NCI-H2029 (cell line): ENCODE data around the gene KAZN.
A peak's percentile ranks its signal among the peaks of the same experiment; 100 is the strongest.

Experiments
- DNase-seq: peaks from one replicate; lab custom pipeline; 2025; lab: John Stamatoyannopoulos, UW

Gene KAZN

DNA sequence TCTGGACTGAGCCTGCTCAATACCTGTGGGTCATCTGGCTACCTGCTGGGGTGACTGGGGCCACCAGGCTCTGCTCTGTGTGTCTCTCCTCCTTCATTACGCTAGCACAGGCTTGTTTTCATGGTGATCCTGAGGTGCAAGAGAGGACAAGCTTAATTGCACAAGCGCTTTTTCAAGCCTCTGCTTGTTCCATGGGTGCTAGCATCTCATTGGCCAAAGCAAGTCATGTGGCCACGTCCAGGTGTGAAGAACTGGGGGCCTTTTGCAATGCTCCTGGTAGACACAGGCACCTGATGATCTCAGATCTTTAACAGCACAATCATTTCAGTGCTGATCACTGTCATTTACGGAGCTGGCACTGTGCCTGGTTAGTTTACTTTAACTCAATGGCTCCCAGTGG lies 114.6 kb downstream of the KAZN start:
- DNase-seq, result peak; percentile 21

DNA sequence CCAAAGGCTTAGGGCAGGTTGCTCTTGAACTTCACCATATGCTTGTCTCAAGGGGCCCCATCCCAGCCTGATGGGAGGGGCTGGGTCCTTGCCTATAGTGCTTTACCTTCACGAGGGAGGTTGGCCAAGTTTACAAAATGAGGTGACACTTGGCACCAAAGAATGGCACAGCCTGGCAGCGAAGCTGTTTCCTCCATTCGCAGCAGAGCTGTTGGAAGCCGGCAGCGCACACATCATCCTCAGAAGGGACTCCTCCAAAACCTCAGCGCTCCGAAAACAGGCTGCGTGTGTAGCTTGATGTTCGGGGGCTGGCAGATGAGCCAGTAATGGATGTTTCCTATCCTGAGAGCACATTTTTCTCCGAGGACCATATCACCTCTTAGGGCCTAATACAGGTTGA lies 116.8 kb downstream of the KAZN start:
- no peak for DNase-seq

DNA sequence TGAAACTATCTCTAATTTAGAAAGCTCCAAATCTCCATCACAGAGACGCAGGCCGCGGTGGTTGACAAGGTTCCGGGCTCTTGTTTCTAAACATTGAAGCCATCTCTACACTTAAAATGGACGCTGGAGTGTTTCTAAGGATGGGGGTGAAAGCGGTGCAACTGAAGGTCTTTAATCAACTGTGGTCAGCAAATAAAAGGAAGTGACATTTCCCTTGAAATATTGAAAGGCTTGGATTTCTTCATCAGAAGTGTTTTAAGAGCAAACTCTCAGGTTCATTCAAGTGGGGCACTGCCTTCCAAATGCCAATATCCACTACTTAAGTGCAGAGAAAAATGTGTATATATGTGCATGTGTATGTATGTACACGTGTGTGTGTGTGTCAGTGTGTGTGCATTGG lies 117.3 kb downstream of the KAZN start:
- DNase-seq, result no peak

DNA sequence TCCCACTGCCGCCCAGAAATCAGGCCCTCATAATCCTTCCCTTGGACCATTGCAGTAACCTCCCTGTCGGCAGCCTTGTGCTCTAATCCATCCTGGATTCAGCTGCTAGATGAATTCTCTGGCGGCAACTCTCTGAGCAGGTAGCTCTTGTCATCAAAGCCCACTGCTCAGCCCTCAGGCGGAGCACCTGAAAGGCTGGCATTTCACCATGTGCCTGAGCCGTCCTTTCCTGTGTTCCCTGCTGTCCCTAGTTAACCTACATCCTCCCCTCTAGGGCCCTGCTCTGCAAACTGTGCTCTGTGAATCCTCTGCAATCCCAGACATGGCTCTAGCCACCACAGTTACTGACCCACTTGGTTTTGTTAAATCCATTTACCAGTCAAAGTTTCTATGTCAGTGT lies 118.0 kb downstream of the KAZN start:
- no peak for DNase-seq

DNA sequence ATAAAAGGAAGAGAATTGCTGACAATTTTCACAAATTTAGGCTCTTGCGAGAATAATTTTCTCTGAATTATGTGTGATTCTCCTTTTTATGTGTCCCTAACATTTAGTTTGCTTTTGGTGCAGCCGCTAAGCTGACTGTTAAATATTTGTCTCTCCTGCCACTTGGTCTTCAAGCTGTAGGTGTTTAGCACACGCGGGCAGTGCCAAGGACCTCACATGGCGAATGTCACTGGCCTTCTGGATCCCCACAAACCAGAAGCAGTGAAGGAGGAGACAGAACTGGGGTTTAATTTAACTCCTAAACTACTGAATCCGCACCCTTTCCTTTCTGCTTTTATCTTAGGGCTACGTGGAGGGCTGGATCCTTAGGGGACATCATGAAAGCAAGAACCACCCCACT lies 120.0 kb downstream of the KAZN start:
- DNase-seq, result no peak

DNA sequence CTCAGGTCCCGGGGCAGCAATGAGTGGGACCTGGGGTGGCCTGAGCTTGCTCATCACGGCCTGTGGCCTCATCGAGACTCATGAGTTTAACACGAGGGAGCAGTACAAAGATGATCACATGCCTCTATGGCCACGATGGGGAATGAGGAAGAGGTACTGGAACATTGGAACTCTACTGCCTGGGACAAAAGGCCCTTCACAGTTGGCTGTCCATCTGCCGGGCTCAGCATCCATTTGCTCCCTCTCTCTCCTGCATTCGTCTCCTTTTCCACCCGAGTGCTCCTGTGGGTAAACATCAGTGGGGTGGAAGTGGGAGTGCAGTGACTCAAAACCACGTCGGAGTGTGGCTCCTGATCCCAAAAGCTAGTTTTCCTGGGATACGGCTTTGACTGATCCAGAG lies 124.9 kb downstream of the KAZN start:
- DNase-seq, result no peak

DNA sequence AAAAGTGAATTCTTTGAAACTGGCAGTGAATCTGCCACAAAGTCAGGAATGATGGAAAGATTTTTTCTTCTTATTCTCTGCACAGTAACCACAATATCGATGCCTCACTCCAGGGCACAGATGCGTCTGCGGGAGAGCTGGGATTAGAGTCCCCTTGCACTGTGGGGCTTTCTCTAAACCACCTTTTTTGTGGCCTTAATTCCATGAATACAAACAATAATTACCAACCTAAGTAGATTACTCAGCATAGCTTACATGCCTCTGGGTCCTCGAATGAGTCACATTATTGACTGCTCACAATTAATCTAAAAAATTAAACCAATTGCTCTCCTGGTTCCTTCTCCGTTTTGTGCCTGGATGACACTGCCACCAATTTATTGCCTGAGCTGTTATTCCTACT lies 125.8 kb downstream of the KAZN start:
- no peak for DNase-seq

DNA sequence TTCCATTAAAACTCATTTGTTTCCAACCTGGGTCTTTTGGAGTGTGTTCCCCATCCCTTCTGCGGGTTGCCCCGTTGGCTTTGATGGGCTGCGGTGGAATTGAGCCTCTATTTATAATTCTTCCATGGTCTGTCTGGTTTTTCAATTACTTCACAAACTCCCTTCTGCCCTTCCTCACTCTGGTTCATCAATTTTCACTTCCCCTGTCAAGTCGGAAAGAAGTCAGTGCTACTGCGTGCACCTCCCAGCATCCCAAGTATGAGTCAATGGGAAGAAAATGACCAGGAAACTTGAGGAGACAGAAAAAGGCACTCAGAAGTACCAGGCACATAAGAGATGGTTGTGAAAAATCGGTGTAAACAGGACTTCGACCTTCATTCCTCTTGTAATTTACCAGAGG lies 126.2 kb downstream of the KAZN start:
- no peak for DNase-seq

DNA sequence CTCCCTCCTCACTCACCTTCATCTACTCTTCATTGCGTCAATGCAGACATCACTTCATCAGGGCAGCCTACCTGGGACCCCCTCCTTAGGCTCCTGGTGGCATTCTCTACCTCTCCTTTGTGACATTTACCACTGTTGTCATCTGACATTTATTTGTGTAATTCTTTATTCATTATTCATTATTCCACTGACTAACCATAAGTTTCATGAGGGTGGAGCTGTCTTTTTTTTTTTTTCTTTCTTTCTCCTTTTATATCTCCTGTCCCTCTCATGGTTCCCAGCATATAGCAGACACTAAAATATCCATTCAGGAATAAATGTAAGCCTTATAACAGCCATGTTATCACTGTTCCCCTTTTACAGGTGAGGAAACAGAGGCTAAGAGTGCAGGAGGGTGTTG lies 126.8 kb downstream of the KAZN start:
- DNase-seq, result no peak

DNA sequence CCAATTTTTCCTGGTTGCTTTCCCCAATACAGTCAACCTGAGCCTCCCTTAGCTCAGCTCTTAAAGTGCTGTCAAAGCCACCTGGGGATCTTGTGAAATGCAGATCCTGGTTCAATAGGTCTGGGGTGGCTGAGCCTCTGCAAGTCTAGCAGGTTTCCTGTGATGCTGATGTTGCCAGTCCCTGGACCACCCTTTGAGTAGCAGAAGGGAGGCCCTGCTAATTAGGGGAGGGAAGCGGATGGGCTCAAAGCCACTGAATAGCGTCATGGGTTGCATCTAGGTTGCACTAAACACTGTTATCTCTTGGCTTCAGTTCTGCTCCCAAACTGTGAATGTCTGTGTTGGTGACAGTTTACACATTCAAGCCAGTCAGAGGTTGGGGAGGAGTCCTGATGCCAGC lies 127.2 kb downstream of the KAZN start:
- DNase-seq, result no peak

DNA sequence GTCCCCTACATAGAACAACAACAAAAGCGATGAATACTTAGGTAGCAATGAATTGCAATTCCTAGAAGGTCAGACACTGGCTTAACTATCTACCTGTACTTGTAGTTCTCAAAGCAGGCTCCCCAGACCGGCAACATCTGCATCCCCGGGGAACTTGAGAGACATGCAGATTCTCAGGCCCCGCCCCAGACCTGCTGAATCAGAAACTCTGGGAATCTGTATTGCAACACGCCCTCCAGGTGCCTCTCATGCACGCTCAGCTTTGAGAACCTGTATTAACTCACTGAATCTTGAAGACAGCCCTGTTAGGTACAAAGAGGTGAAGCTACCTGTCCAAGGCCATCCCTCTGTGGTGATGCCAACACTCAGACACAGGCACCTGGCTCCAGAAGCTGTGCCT lies 128.1 kb downstream of the KAZN start:
- DNase-seq, result no peak

DNA sequence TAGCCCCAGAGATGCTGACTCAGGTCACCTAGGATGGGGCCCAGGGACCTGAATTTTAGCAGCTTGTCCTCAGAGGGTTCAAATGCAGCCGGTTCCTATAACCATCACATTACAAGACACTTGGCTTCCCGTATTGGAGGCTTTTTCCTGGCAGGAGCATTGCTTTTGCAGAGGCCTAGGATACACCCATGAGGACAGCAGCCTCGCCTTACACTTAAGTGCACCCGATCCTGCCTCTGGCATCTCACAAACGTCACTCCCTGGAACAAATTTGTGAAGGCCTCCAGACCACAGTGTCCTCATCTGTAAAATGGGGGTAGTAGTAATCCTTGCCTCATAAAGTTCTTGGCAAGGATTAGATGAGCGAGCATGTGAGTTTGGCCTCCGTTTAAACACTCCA lies 130.0 kb downstream of the KAZN start:
- no peak for DNase-seq

DNA sequence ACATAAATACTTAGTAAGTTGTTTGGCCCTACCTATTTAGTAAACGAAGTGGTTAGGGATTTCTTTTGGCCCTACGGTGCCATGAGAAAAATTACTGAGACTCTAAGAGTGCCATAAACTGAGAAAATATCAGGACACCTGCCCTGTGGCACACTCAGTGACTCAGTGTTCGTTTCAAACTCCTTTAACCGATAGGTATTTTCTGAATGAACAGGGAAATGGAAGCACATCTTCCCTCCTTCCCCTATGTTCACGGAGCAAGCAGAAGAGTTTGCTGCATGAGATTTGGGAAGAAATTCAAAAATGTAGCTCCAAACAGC lies 134.2 kb downstream of the KAZN start:
- no peak for DNase-seq

DNA sequence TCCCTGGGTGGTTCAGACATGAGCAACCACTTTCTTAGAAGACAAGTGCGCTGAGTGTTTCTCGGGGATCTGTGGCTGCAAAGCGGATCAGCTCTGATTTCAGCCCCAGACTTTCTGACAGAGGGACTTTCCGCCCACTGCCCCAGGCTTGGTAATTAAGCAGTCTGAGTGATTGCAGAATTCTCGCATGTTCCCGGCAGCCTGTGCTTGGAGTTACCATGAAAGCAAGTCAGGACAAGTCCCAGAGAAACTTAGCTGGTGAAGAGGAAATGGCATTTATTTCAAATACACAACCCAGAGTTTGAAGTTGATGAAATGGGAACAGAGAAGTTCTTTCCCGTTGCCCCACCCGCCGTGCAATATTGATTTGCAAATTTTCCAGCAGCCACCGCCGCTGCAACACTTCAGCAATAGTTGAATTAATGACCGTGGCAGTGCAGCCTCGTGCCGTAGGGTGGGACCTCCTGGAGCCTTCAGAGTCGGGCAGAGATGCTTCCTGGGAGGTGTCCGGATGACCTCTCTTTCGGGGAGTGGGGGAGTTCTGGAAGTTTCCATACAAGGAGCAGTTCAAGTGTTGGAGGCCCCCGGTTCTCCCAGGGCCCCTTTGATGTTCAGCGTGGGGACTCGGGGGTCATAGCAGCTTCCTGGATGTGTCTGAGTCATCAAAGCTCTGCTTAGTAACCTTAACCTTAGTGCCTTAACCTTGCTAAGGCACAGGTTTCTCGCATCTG lies 134.7 kb downstream of the KAZN start:
- no peak for DNase-seq

DNA sequence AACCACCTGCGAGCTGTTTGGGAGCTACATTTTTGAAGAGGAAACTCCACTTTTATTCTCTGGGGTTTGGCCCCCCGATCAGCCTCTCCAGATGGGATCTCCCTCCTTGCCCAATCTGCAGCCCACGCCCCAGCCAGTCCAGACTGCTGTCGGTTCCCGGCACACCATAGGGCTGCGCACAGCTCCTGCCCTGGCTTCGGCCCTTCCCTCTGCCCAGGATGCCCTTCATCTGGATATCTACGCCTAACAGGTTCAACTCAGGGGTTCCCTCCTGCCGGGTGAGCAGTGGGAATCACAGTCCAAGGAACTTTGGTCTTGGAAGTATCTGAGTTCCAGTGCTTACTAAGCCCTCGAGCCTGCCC lies 135.3 kb downstream of the KAZN start:
- no peak for DNase-seq

DNA sequence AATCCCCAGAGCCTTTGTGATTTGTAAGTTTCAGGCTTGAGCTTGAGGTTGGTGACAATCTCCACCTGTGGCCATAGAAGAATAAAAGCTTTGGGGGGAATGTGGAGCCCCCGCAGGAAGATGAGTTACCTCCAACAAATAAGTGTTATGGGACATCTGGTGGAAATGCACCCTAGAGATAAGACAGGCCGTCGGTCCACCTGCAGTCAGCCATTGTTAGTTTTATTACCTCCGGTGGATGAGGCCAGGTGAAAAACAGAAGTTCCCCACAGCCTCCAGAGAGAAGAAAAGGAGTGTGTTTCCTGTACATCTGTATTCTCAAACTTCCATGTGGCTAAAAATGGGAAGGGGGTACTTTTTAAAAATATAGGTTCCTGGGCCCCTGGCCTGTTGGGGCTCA lies 137.4 kb downstream of the KAZN start:
- no peak for DNase-seq

DNA sequence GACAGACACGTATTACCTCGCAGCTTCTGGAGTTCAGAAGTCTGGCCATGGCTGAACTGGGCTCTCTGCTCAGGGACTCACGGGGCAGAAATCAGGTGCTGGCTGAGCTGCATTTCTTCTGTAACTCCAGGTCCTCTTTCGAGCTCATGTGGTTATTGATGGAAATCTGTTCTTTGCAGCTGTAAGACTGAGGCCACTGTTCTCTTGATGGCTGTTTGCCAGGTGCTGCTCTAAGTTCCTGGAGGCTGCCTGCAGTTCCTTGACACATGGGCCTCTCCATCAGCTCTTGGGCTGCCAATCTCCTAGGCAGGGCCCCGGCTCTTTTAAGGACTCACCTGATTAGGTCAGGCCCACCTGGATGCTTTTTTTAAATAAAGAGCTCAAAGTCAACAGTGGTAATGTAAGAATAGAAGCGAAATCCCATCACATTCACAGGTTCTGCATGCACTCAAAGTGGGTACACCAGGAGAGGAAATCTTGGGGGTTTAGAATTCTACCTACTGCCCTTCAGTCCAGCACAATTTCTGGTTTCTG lies 139.1 kb downstream of the KAZN start:
- no peak for DNase-seq

DNA sequence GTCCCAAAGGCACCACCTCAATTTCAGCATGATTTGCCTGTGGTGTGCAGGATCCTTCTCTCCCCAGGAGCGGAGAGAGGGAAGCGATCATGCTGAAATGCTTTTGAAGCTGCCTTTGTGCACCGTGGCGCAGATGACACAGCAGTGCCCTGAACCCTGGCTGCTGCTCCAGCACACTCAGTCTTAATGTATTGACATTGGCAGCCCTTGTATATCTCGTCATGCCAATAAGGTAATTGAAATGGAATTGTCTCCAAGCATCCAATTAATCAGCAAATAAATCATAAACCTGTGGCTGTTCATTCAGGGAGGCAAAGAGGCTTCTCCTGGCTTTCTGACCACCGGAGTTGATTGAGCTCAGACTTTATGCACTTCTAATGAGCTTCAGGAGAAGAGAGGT lies 139.8 kb downstream of the KAZN start:
- peak; percentile 83 for DNase-seq

DNA sequence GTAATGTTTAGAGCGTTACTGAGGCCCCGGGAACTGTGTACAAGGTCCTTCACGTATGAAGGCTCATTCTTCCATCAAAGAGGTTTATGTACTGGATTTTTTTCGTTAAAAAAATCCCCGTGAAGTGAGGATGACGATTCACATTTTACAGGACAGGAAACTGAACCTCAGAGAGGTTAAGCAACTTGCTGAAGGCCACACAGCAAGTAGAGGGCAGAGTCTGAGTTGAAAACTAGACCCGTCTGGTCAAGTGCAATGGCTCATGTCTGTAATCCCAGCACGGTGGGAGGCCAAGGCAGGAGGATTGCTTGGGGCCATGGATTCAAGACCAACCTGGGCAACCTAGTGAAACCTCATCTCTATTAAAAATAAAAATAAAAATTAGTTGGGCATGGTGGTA lies 140.2 kb downstream of the KAZN start:
- DNase-seq, result no peak

DNA sequence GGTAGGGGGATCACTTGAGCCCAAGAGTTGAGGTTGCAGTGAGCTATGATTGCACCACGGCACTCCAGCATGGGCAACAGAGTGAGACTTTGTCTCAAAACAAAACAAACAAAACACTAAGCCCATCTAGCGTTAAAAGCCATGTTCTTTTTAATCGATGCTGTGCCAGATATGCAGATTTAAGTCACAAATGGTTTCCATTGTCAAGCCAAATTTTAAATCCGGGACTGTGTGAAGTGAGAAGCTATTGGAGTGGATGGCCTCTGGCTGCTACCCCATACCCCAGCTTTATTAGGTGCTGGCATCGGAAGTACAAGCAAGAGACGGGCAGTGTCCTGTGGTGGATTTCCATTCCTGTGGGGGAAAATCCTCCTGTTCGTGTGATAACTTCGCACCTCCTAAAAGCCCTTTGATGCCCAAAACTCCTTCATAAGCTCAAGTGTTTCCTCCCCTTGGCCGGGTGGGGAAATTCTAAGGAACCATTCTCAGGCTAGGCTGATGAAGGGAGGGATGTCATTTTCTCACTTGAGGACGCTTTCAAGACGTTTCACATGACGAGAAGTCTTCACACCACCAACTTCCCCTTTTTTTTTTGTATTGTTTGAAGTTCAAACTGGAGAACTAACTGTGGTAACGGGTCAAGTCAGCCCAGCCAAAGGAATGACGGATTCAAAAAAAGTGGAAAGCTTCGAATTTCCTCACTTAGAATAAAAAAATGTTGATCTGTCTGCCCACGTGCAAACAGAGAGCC lies 140.8 kb downstream of the KAZN start:
- no peak for DNase-seq

DNA sequence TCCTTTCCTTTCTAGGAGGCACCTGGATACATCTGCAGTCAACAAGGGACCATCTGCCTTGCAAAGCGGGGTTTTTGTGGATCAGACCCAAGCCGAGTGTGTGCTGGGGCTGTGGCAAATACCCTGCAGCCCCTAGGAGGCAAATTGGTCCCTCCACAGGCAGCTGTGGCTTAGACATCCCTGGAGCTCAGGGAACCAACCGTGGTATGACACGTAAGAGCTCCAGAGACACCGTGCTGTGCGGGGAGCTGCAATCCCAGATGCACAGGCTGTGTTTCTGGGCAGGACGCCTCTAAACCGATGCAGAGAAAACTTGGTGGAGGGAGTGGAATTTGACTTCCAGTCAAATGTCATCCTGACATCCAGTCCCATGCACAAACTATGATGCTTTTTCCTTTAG lies 141.5 kb downstream of the KAZN start:
- DNase-seq, result no peak

DNA sequence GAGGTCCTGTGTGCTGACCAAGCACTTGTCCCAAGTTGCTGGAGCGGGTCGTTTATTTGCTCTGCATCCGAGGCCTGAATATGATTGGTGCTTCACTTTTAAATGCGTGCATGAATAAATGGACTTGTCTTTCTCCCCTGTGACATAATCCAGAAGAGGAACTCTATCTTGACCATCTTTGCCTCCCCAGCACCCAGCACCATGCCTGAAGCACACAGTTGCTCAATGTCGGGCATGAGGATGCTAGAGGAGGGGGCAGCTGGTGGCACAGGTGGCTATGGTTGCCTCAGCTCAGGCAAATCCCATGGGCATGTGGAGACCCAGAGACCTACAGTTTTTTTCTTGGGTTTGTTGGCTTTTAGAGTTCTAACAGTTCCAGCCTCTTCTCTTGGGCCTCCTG lies 142.6 kb downstream of the KAZN start:
- no peak for DNase-seq

DNA sequence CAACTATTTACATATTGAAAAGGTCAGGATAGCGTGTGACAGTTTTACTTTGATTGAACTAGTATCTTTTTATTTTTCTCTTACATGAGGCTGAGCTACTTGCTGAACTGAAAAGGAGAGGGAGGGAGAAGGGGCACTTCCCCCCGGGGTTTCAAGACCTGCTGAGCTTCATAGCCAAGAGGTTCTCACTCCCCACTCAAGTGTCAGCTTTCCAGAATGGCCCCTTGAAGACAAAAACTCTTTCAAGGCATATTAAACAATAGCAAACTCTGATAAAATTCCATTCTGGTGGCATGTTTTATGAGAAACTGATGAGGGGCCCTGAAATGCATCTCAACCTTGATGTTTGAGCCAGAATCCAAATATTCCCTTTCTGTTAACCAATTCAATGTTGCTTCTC lies 143.0 kb downstream of the KAZN start:
- no peak for DNase-seq
